HL-60 (cell line): Measurements from ENCODE around the gene HUWE1.
"Not testable (repeated sequence)": the region's sequence is repeated elsewhere in the genome, so short reads cannot be mapped to it uniquely, and the experiment has no call there.

ENCODE experiments used
- DNase-seq, 2 experiments: peaks; one replicate each; pipeline ENCODE4 v3.0.0-alpha.2; 2010 to 2020; ENCODE audit warnings: low read depth in 1 of 2, low spot score in 1 of 2
- H3K27ac ChIP-seq: fragments of 250-450 bp; sonication (Bioruptor Pico); replicated peaks from 2 replicates; pipeline ENCODE4 v1.5.1; 2020; ENCODE audit warnings: mild to moderate bottlenecking, moderate library complexity
- H3K27me3 ChIP-seq: fragments of 250-450 bp; sonication (Bioruptor Pico); 2 replicates; pipeline ENCODE4 v1.5.1; 2021; ENCODE audit warnings: mild to moderate bottlenecking, moderate library complexity; ENCODE audit not compliant: insufficient read depth, poor library complexity, severe bottlenecking
- H3K4me3 ChIP-seq: replicated peaks from 2 replicates; pipeline ENCODE4 v1.5.1; 2011; ENCODE audit warnings: mild to moderate bottlenecking, control low read depth, low read length; ENCODE audit not compliant: insufficient read depth
- GABPA ChIP-seq: IDR thresholded peaks from 2 replicates; pipeline ENCODE4 v1.6.1; 2012; ENCODE audit warnings: low read depth
- POLR2AphosphoS5 ChIP-seq: IDR thresholded peaks from 2 replicates; pipeline ENCODE4 v1.6.1; 2012; ENCODE audit warnings: low read depth
- SPI1 ChIP-seq: IDR thresholded peaks from 2 replicates; pipeline ENCODE4 v1.6.1; 2012; ENCODE audit warnings: low read depth, mild to moderate bottlenecking, borderline replicate concordance
- TF ChIP-seq, protein P1 (sequence below): IDR thresholded peaks from one replicate; pipeline ENCODE4 v1.5.1; 2011; ENCODE audit warnings: low read length, control low read depth, inconsistent platforms; ENCODE audit not compliant: insufficient read depth
- TF ChIP-seq, protein P2 (sequence below): IDR thresholded peaks from 2 replicates; pipeline ENCODE4 v1.6.1; 2012; ENCODE audit warnings: low read depth; ENCODE audit not compliant: insufficient replicate concordance

The HUWE1 gene

DNA sequence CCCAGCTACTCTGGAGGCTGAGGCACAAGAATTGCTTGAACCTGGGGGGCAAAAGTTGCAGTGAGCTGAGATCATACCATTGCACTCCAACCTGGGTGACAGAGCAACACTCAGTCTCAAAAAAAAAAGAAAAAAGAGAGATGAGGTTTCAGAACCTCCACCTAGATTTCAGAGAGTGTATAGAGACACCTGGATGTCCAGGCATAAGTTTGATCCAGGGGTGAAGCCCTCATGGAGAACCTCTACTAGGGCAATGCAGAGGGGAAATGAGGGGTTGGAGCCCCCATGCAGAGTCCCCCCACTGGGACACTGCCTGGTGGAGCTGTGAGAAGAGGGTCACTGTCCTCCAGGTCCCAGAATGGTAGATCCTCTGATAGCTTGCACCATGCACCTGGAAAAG, 159.5 kb downstream of the HUWE1 start:
- DNase-seq, result no peak
- Histone ChIP-seq H3K4me3 (no peak overlapping the region), H3K27ac (no peak overlapping the region), H3K27me3 (no peaks in the 10 kb centered on the region)
- TF ChIP-seq, protein P1, sequence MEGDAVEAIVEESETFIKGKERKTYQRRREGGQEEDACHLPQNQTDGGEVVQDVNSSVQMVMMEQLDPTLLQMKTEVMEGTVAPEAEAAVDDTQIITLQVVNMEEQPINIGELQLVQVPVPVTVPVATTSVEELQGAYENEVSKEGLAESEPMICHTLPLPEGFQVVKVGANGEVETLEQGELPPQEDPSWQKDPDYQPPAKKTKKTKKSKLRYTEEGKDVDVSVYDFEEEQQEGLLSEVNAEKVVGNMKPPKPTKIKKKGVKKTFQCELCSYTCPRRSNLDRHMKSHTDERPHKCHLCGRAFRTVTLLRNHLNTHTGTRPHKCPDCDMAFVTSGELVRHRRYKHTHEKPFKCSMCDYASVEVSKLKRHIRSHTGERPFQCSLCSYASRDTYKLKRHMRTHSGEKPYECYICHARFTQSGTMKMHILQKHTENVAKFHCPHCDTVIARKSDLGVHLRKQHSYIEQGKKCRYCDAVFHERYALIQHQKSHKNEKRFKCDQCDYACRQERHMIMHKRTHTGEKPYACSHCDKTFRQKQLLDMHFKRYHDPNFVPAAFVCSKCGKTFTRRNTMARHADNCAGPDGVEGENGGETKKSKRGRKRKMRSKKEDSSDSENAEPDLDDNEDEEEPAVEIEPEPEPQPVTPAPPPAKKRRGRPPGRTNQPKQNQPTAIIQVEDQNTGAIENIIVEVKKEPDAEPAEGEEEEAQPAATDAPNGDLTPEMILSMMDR, result no peak
- TF ChIP-seq SPI1, result no peak
- TF ChIP-seq, protein P2, sequence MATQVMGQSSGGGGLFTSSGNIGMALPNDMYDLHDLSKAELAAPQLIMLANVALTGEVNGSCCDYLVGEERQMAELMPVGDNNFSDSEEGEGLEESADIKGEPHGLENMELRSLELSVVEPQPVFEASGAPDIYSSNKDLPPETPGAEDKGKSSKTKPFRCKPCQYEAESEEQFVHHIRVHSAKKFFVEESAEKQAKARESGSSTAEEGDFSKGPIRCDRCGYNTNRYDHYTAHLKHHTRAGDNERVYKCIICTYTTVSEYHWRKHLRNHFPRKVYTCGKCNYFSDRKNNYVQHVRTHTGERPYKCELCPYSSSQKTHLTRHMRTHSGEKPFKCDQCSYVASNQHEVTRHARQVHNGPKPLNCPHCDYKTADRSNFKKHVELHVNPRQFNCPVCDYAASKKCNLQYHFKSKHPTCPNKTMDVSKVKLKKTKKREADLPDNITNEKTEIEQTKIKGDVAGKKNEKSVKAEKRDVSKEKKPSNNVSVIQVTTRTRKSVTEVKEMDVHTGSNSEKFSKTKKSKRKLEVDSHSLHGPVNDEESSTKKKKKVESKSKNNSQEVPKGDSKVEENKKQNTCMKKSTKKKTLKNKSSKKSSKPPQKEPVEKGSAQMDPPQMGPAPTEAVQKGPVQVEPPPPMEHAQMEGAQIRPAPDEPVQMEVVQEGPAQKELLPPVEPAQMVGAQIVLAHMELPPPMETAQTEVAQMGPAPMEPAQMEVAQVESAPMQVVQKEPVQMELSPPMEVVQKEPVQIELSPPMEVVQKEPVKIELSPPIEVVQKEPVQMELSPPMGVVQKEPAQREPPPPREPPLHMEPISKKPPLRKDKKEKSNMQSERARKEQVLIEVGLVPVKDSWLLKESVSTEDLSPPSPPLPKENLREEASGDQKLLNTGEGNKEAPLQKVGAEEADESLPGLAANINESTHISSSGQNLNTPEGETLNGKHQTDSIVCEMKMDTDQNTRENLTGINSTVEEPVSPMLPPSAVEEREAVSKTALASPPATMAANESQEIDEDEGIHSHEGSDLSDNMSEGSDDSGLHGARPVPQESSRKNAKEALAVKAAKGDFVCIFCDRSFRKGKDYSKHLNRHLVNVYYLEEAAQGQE, result no peak
- TF ChIP-seq GABPA, result no peak
- no peak for TF ChIP-seq POLR2AphosphoS5

DNA sequence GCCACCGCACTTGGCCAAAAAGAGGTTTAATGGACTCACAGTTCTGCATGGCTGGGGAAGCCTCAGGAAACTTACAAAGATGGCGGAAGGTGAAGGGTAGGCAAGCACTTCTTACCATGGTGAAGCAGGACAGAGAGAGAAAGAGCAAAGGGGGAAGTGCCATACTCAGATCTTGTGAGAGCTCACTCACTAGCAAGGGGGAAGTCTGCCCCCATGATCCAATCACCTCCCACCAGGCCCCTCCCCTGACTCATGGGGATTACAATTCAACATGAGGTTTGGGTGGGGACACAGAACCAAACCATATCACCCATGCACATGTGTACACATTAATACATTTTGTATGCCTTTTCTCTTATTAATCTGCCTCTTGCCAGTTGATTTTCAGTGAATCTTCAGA, 175.2 kb downstream of the HUWE1 start:
- H3K4me3 ChIP-seq, result no peak overlapping the region
- TF ChIP-seq, protein P1, result no peak
- peak; percentile 78 for TF ChIP-seq SPI1
- no peaks in the 10 kb centered on the region for H3K27me3 ChIP-seq
- H3K27ac ChIP-seq, result 0 out of 2 replicates have a peak overlapping the region, but pooled peaks have one; percentile 10
- peak in 1 of 2 experiments; percentile 48 for DNase-seq

DNA sequence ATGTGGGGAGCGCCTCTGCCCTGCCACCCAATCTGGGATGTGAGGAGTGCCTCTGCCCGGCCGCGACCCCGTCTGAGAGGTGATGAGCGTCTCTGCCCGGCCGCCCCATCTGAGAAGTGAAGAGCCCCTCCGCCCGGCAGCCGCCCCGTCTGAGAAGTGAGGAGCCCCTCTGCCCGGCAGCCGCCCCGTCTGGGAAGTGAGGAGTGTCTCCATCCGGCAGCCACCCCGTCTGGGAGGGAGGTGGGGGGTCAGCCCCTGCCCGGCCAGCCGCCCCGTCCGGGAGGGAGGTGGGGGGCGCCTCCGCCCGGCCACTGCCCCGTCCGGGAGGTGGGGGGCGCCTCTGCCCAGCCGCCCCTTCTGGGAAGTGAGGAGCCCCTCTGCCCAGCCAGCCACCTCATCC, 182.5 kb downstream of the HUWE1 start:
- H3K4me3 ChIP-seq, H3K27me3 ChIP-seq, H3K27ac ChIP-seq, DNase-seq: not testable (repeated sequence)

DNA sequence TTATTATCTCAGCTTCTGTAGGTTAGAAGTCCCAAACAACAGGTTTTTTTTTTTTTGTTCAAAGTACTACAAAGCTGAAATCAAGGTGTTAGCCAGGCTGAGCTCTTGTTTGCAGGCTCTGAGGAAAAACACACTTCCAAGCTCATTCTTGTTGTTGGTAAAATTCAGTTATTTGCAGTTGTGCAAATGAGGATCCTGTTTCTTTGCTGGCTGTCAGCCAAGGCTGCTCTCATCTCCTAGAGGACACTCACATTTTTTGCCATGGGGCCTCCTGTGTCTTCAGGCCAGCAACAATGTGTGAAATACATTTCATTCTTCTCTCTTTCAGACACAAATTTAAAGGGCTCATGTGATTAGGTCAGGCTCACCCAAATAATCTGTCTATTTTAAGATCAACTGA, 192.1 kb downstream of the HUWE1 start:
- TF ChIP-seq SPI1 (no peak), POLR2AphosphoS5 (no peak), GABPA (no peak)
- TF ChIP-seq, protein P2, result no peak
- TF ChIP-seq, protein P1, result no peak
- Histone ChIP-seq H3K27ac (peak overlapping the region; percentile 31), H3K27me3 (no peaks in the 10 kb centered on the region), H3K4me3 (no peak overlapping the region)
- peak in 1 of 2 experiments; percentile 76 for DNase-seq
